DMS114 treated with DMSO at 0.1 percent for 48 hours (cell line): ENCODE results near the gene PAPPA.

ENCODE experiments used
- DNase-seq: peaks from one replicate; lab custom pipeline; 2025; ENCODE audit not compliant: unreplicated experiment; lab: John Stamatoyannopoulos, UW

The PAPPA gene

GRCh38 chr9:116342941-116343340 is 189.3 kb downstream of the PAPPA start:
- no peak for DNase-seq

- DNase-seq: no peak
These were observed 190.8 kb downstream of the PAPPA start for GRCh38 chr9:116344416-116344815.

- no peak for DNase-seq
These were observed 191.8 kb downstream of the PAPPA start for GRCh38 chr9:116345393-116345792.

GRCh38 chr9:116345817-116346216 is 192.2 kb downstream of the PAPPA start:
- no peak for DNase-seq

GRCh38 chr9:116349684-116350083 is 196.1 kb downstream of the PAPPA start:
- no peak for DNase-seq

GRCh38 chr9:116350213-116350612 is 196.6 kb downstream of the PAPPA start:
- no peak for DNase-seq

- DNase-seq: no peak
These were observed 199.4 kb downstream of the PAPPA start for GRCh38 chr9:116352958-116353357.

- DNase-seq: no peak
These were observed 201.7 kb downstream of the PAPPA start for GRCh38 chr9:116355153-116355921.

GRCh38 chr9:116358251-116358650 is 204.7 kb downstream of the PAPPA start:
- DNase-seq: no peak

GRCh38 chr9:116360016-116360415 is 206.4 kb downstream of the PAPPA start:
- no peak for DNase-seq

GRCh38 chr9:116360989-116361388 is 207.4 kb downstream of the PAPPA start:
- no peak for DNase-seq

- no peak for DNase-seq
These were observed 208.0 kb downstream of the PAPPA start for GRCh38 chr9:116361547-116361946.

- no peak for DNase-seq
These were observed 208.9 kb downstream of the PAPPA start for GRCh38 chr9:116362493-116362892.

GRCh38 chr9:116365056-116365471 is 211.5 kb downstream of the PAPPA start:
- DNase-seq: no peak

- no peak for DNase-seq
These were observed 212.7 kb downstream of the PAPPA start for GRCh38 chr9:116366241-116366640.

GRCh38 chr9:116368680-116369079 is 215.1 kb downstream of the PAPPA start:
- DNase-seq: no peak

GRCh38 chr9:116369706-116370105 is 216.1 kb downstream of the PAPPA start:
- DNase-seq: no peak

GRCh38 chr9:116370556-116370955 is 217.0 kb downstream of the PAPPA start:
- no peak for DNase-seq

- DNase-seq: no peak
These were observed 218.6 kb downstream of the PAPPA start for GRCh38 chr9:116372081-116372673.

GRCh38 chr9:116372786-116373185 is 219.2 kb downstream of the PAPPA start:
- DNase-seq: no peak

- DNase-seq: no peak
These were observed 223.7 kb downstream of the PAPPA start for GRCh38 chr9:116377179-116377798.

- no peak for DNase-seq
These were observed 225.3 kb downstream of the PAPPA start for GRCh38 chr9:116378873-116379272.
